ENCODE results near the gene BEST3.

DNA sequence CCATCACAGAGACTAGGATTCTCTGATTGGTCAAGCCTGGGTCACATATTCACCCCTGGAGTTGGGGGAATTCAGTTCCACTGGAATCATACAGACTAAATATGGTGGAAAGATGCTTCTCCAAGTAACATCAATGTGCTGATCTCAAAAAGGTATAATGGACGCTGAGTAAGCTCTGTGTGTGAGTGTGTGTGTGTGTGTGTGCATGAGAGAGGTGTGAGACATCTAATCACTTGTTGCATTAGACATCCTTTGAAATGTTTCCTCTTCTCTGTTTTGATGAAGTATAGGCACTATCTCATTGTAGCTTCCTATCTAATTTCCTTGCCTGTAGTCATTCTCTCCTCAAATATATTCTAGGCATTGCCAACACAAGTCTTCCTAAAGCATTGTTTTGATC lies 34.5 kb upstream of the BEST3 start:
- TF ChIP-seq, protein P1, sequence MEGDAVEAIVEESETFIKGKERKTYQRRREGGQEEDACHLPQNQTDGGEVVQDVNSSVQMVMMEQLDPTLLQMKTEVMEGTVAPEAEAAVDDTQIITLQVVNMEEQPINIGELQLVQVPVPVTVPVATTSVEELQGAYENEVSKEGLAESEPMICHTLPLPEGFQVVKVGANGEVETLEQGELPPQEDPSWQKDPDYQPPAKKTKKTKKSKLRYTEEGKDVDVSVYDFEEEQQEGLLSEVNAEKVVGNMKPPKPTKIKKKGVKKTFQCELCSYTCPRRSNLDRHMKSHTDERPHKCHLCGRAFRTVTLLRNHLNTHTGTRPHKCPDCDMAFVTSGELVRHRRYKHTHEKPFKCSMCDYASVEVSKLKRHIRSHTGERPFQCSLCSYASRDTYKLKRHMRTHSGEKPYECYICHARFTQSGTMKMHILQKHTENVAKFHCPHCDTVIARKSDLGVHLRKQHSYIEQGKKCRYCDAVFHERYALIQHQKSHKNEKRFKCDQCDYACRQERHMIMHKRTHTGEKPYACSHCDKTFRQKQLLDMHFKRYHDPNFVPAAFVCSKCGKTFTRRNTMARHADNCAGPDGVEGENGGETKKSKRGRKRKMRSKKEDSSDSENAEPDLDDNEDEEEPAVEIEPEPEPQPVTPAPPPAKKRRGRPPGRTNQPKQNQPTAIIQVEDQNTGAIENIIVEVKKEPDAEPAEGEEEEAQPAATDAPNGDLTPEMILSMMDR (IDR thresholded peaks at IDR 0.05) = no peak
- TF ChIP-seq POLR2A (IDR thresholded peaks at IDR 0.05) = no peak
- no peak for TF ChIP-seq POLR2AphosphoS5 (IDR thresholded peaks at IDR 0.05)
